ENCODE data around the gene TIGD6.

TIGD6 gene

DNA sequence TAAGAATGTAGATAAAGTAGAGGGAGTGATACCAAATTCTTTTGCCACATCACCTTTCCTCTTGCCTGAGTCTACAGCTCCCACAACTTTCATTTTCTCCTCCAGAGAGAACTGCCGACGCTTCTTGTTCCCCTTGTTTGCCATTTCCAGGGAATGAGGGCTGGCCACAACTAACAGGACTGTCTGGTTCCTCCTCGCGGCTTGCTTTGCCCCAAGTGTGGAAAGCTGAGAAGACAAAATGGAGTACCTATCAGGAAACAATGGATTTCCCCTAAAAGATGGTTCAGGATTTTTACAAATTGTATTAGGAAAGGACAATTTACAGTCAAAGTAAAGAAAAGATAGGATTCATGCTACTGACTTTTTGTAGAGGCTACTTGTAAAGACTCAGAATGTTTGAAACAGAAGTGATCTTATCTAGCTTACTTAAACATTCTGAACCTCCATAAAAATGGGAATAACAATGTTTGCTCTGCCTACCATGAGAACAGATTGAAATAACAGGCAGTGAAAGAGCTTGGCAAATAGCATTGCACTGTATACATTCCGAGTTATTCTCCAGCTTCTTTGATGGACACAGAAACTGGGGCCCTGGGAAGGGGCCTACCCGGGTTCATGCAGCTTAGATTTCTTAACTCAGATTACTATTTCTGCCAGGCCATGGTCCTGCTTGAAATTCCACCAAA lies 4.1 kb downstream of the TIGD6 start:
- H3K27ac ChIP-seq (ENCODE audit: extremely low read depth, low read depth, low read length) = no peak overlapping the region
- no peak overlapping the region for H3K4me3 ChIP-seq (ENCODE audit: low read depth, low read length)
- ChIA-PET POLR2A (no interaction called here), CTCF (interaction anchor here (0.5 to 1.6 kb wide), 8 partner anchors 26 to 194 kb away, joined by 3 to 11 read pairs (median 4); no protein-coding TSS in a partner anchor)
- H3K36me3 ChIP-seq (ENCODE audit: control insufficient read depth in 2 of 2, insufficient read depth in 1 of 2, low read length in 2 of 2) = peaks cover 0 to 10% of the 10 kb centered on the region in 2 experiments; a peak in 2 of 3 replicates
- 0 out of 2 replicates have a peak, but pooled peaks cover 3% of the 10 kb centered on the region for H3K4me1 ChIP-seq (ENCODE audit: control insufficient read depth, insufficient read depth, low read length)
- no peaks in the 10 kb centered on the region for H3K9me3 ChIP-seq (ENCODE audit: control insufficient read depth, insufficient read depth, low read depth, low read length)
- no peak for TF ChIP-seq GLI2 (tag by site-specific recombination; IDR thresholded peaks at IDR 0.05; ENCODE audit: borderline replicate concordance, low read depth)
- TF ChIP-seq ZNF112 (tag by site-specific recombination; IDR thresholded peaks at IDR 0.05) = no peak
- no peak for TF ChIP-seq ZNF10 (tag by site-specific recombination; IDR thresholded peaks at IDR 0.05)
- TF ChIP-seq, protein P1, sequence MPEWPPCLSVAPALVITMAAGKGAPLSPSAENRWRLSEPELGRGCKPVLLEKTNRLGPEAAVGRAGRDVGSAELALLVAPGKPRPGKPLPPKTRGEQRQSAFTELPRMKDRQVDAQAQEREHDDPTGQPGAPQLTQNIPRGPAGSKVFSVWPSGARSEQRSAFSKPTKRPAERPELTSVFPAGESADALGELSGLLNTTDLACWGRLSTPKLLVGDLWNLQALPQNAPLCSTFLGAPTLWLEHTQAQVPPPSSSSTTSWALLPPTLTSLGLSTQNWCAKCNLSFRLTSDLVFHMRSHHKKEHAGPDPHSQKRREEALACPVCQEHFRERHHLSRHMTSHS (tag by site-specific recombination; IDR thresholded peaks at IDR 0.05) = no peak
- TF ChIP-seq ZNF221 (tag by site-specific recombination; IDR thresholded peaks at IDR 0.05; ENCODE audit: borderline replicate concordance) = no peak
- no peak for TF ChIP-seq ZNF791 (tag by site-specific recombination; IDR thresholded peaks at IDR 0.05)
- no peak for TF ChIP-seq ZNF677 (tag by site-specific recombination; IDR thresholded peaks at IDR 0.05)
- TF ChIP-seq ZNF302 (tag by site-specific recombination; IDR thresholded peaks at IDR 0.05; ENCODE audit: low read depth) = no peak

DNA sequence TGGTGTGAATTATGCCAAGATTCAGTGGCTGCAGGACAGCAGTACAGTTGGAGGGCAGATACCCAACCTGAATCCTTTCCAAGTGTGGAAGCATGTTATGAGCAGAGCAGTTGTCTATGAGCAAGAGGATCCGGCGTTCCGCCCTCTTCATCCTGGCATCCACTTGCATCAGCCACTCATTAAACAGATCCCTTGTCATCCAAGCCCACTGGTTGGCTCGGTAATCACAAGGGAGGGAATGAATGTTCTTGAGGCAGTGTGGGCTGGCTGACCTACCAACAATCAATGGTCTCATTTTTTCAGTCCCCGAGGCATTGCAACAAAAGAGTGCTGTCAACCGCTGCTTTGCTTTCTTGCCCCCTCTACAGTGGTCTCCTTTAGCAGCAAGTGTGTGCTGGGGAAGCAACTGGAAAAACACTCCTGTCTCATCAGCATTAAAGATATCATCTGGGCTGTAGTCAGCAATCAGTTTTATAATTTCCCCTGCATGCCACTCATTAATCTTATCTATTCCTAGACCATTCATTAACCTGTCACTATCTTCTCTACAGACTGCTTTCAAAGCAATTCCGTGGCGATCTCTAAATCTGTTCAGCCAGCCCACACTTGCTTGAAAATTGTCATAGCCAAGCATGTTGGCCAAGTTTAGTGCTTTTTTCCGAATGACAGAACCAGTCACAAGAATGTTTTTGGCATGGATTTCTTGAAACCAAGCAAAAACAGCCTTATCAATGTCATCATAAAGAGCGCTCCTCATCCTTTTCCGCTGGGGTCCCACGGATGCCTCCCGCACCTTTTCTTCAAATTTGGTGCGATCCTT lies 4.9 kb downstream of the TIGD6 start:
- ChIA-PET POLR2A (no interaction called here), CTCF (interaction anchor here (0.5 to 6.1 kb wide), 6 partner anchors 14 to 308 kb away, joined by 3 to 234 read pairs (median 4); no protein-coding TSS in a partner anchor)
- Histone ChIP-seq H3K4me3 (ENCODE audit: low read depth, low read length) (no peak overlapping the region), H3K27ac (ENCODE audit: extremely low read depth, low read depth, low read length) (no peak overlapping the region), H3K4me1 (ENCODE audit: control insufficient read depth, insufficient read depth, low read length) (0 out of 2 replicates have a peak, but pooled peaks cover 3% of the 10 kb centered on the region), H3K36me3 (ENCODE audit: control insufficient read depth in 2 of 2, insufficient read depth in 1 of 2, low read length in 2 of 2) (peaks cover 0 to 10% of the 10 kb centered on the region in 2 experiments; a peak in 2 of 3 replicates), H3K9me3 (ENCODE audit: control insufficient read depth, insufficient read depth, low read depth, low read length) (no peaks in the 10 kb centered on the region)
- TF ChIP-seq ZNF114 (tag by site-specific recombination; IDR thresholded peaks at IDR 0.05) (no peak), ZNF626 (tag by site-specific recombination; IDR thresholded peaks at IDR 0.05) (no peak), ZNF341 (tag by site-specific recombination; IDR thresholded peaks at IDR 0.05; ENCODE audit: low read depth) (no peak), SP2 (tag by site-specific recombination; IDR thresholded peaks at IDR 0.05) (no peak), ZNF169 (tag by site-specific recombination; IDR thresholded peaks at IDR 0.05) (no peak), ZNF324 (tag by site-specific recombination; IDR thresholded peaks at IDR 0.05) (no peak), ZFHX2 (tag by site-specific recombination; conservative IDR thresholded peaks at IDR 0.05) (no peak)
- TF ChIP-seq, protein P2, sequence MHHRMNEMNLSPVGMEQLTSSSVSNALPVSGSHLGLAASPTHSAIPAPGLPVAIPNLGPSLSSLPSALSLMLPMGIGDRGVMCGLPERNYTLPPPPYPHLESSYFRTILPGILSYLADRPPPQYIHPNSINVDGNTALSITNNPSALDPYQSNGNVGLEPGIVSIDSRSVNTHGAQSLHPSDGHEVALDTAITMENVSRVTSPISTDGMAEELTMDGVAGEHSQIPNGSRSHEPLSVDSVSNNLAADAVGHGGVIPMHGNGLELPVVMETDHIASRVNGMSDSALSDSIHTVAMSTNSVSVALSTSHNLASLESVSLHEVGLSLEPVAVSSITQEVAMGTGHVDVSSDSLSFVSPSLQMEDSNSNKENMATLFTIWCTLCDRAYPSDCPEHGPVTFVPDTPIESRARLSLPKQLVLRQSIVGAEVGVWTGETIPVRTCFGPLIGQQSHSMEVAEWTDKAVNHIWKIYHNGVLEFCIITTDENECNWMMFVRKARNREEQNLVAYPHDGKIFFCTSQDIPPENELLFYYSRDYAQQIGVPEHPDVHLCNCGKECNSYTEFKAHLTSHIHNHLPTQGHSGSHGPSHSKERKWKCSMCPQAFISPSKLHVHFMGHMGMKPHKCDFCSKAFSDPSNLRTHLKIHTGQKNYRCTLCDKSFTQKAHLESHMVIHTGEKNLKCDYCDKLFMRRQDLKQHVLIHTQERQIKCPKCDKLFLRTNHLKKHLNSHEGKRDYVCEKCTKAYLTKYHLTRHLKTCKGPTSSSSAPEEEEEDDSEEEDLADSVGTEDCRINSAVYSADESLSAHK (tag by site-specific recombination; IDR thresholded peaks at IDR 0.05) = no peak
- TF ChIP-seq, protein P3, sequence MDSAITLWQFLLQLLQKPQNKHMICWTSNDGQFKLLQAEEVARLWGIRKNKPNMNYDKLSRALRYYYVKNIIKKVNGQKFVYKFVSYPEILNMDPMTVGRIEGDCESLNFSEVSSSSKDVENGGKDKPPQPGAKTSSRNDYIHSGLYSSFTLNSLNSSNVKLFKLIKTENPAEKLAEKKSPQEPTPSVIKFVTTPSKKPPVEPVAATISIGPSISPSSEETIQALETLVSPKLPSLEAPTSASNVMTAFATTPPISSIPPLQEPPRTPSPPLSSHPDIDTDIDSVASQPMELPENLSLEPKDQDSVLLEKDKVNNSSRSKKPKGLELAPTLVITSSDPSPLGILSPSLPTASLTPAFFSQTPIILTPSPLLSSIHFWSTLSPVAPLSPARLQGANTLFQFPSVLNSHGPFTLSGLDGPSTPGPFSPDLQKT (IDR thresholded peaks at IDR 0.05; ENCODE audit: borderline replicate concordance, low read depth, low read length) = no peak
